Posterior cingulate gyrus (tissue), 11 donors: ENCODE data around the gene RCVRN.

Source experiments
- DNase-seq, 10 donors: peaks; one replicate each; pipeline versions ENCODE4 v3.0.0 to v3.0.0-alpha.2; 2020 to 2021; ENCODE audit warnings: mixed read lengths in 3 of 10
- intact Hi-C: fragments of 100-400 bp; cut with DNase I; formaldehyde crosslinking; loops from one replicate; pipeline ENCODE4 v1.15.1; 2023

Gene RCVRN

DNA sequence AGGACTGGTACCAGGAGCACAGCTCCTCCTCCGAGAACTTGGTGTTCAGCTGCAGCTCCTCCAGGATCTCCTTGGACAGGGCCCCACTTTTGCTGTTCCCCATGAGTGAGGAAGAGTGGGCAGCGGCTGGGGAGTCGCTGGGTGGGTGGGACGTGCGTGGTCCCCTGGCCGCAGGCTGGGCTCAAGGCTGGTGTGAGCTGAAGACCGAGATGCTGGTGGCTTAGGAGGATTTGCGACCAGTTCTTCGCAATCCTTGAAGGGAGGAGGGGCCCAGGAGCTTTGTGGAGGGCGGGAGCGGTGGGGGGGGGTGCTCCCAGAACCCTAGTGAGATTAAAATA lies at the start of gene RCVRN:
Gene RCVRN, minus strand, starts transcription at position 194 of the 338 bp plus-strand sequence. Its CDS starts 91 bp downstream, at position 103.
- intact Hi-C loops: no loop called here

DNA sequence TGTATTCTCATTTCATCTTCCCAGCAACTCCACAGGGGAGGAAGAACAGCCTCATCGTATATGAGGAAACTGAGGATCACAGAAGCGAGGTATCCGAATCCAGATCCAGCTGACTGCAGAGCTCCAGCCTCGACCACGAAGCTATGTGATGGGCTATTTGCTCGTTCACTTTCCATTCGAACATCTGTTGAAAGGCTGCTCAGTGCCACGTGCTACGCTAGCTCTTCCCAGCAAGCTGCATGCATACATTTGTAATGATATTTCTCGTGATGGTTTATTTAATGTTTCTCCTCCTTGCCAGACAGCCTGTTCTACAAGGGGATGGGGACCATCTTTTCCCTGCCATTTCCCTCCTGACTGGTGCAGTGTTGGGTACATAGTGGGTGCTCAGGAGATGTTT lies 48.4 kb upstream of the RCVRN start:
- intact Hi-C loops: no loop called here

More for the DNA sequence above, at the start of gene RCVRN:
- DNase-seq: no peak

DNA sequence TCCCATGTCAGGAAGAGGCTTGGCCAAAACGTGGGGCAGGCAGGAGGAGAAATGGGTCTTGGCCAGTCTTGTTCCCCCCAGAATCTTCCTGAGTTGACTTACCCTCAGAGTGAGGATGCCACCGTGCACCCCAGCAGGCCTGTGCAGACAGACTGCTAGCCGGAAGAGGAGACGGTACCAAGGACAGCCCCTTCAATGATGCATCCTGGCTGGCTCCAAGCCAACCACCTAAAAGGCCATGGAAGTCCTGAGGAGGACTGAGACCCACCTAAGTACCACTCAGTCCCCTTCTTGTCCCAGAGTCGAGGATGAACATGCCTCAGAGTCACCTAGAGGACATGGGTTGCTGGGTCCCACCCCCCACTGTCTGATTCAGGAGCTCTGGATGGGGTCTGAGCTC lies 46.7 kb upstream of the RCVRN start:
- intact Hi-C loops: no loop called here
- peak in 2 of 10 donors; percentile 49 to 55 for DNase-seq

More for the DNA sequence above, 48.4 kb upstream of the RCVRN start:
- peak in 1 of 10 donors; percentile 58 for DNase-seq

DNA sequence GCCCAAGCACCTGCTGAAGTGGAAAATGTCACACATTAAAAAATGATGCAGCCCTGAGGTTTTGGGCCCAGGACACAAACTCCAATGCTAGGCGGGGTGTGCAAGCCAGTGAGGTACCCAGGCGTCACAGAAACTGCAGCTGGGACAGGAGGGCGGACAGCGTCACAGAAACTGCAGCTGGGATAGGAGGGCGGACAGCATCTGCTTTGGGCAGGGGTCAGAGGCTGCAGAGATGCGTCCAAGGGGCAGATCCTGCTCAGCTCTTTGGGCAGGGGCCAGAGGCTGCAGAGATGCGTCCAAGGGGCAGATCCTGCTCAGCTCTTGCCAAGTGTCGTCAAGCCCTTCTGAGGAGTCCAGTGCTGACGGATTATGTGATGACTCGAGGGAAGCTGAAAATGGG lies 43.9 kb upstream of the RCVRN start:
- intact Hi-C loops: no loop called here
- DNase-seq: peak in 2 of 10 donors; percentile 63 to 67

DNA sequence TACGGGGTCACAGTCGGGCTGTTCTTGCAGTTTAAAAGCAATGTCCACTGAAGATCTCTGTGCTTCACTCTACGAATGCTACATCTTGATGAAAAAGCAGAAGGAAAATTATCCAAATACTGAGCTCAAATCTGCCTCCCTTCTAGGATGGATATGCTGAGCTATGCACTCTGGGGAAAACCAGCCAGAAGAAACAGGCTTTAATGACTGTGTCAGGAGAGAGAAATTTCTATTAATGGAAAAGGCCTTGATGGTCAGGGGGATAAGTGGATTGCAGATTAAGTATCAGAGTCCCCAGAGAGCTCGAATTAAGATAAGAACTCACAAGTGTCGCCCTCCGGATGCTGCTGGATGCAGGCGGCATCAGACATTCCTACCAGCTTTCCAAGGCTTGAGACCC lies 39.6 kb upstream of the RCVRN start:
- DNase-seq: peak in 1 of 10 donors; percentile 2
- intact Hi-C loops: no loop called here

DNA sequence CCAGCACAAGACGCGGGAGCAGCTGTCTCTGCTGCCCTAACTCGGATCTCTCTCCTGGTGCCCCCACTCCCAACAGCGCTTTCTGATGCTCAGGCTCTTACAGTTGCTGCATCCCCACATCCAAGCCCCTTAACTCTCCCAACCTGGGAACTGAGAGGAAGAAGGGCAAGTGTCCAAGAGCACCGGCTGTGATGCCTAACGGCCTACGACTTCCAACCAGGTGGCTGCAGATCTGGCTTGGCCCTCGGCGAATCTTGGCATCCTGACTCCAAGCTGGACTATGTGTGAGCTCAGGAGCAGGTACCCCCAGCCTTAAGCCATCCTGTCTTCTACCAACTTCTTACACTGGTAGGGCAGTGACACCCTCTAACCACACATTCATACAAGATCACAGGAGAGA lies 38.3 kb upstream of the RCVRN start:
- intact Hi-C loops: no loop called here
- DNase-seq: peak in 2 of 10 donors; percentile 58 to 79

DNA sequence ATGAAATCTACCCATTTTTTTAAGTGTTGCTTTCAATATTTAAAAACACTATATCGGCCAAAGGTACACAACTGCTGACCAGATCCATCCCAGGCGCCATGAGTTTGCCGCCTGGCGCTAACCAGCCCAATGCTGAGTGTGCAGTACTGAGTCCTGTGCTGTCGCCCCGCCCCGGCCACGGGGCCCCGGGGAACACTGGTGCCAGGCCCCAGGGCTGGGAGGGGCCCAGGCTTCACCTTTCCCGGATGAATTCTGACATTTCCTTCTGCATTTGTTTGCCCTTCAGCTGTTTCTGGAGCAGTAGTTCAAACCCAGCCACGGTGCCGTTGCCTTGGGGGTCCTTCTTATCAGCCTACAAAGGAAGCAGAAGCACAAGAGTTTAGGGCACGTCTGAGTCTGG lies 37.8 kb upstream of the RCVRN start:
- DNase-seq: peak in 2 of 10 donors; percentile 35 to 61
- intact Hi-C loops: no loop called here

DNA sequence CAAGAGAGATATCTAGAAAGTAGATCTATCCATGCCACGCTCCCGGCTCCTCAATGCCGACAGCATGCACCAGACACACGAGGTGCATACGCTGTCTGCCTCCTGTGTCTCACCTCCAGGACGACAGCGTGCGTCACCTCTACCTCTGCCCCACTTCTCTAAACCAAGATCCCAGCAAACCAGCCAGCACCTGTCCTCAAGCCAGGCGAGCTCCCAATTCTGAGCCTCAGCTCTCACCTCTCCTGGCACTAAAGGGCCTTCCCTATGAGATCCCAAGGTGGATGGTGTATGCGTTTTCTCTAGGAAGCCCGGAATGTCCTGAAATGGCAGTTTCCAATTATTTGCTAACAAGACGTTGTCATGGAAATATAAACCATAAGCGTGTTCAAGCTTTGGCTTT lies 36.2 kb upstream of the RCVRN start:
- peak in 2 of 10 donors; percentile 58 to 69 for DNase-seq
- intact Hi-C loops: no loop called here

DNA sequence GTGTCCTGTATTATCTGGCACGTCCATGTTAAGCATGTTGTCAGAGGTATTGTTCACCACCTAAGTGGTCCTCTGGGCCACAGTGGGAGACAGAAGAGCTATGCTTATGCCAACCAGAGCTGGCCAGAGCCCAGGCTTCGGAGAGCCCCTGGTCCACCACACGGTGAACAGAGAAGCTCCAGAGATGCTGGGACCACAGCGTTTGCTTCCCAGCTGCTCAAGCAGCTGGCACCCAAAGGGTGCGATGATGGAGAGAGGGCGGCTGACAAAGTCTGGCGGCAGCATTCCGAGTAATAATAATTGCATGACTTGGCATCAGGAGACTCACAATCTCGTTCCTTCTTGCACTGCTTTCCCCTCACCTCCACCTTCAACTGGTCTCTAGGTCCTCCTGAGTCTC lies 35.8 kb upstream of the RCVRN start:
- DNase-seq: peak in 2 of 10 donors; percentile 59 to 77
- intact Hi-C loops: no loop called here

DNA sequence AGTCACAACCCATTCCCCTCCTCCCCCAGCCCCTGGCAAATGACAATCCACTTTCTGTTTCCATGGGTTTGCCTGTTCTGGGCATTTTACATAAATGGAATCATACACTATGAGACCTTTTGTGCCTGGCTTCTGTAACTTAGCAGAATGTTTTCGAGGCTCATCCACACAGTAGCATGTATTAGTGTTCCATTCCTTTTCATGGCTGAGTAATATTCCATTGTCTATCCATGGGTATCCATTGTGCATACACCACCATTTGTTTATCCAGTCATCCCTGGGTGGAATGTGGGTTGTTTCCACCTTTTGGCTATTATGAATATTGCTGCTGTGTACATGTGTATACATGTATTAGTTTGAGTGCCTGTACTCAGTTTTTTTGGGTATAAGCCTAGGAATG lies 33.7 kb upstream of the RCVRN start:
- intact Hi-C loops: no loop called here
- DNase-seq: no peak

DNA sequence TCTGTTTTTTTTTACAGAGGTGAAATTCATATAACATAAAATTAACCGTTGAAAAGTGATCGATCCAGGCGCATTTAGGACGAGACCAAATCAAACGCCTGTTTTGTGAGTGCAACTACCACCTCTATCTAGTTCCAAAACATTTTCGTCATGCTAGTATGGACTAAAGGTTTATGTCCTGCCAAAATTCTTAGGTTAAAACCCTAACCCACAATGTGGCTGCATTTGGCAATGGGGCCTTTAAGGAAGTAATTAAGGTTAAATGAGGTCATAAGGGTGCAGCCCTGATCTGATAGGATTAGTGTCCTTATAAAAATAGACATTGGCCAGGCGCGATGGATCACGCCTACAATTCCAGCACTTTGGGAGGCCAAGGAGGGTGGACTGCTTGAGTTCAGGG lies 32.8 kb upstream of the RCVRN start:
- intact Hi-C loops: no loop called here
- DNase-seq: peak in 1 of 10 donors; percentile 16

DNA sequence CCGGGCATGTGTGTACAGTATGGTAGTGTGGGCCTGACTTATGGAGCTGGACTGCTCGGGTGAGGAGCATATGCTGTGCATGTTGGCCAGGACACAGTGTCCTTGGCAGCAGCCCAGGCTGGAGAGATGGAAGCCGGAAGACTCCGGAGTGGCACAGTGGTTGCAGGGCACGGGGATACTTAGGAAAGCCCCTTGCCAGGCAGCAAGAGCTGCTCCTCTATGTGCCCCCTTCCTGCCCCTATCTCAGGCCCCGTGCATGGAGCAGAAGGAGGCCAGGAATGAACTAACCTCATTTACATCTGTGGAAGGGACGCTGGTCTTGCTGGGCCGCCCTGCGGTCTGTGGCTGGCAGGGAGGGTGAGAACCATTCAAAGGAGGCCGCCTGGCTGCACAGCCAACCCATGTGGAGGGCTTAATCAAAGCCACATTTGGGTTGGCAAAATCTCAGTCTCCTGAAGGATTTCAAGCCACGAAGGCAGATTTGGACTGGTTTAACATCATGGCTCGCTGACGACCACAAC lies 32.2 kb upstream of the RCVRN start:
- intact Hi-C loops: no loop called here
- DNase-seq: peak in 9 of 10 donors; percentile 53 to 95 (median 69)

DNA sequence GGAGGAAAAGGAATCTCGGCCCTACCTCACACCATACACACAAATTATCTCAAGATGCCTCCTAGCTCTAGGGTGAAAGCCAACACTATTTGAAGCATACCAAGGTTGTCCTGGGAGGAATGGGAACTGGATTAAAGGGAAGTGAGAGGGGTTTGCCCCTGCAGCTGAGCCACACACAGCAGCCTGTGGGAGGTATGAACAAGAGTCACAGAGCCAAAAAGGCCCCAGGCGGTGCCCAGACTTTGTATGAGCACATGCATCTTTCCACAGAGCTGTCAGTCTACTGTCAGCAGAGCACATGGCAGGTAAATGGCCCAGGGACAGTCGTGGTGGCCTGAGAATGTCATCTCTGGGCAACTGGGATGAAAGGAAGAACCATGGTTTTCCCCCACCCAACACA lies 31.0 kb upstream of the RCVRN start:
- peak in 1 of 10 donors; percentile 59 for DNase-seq
- intact Hi-C loops: no loop called here

DNA sequence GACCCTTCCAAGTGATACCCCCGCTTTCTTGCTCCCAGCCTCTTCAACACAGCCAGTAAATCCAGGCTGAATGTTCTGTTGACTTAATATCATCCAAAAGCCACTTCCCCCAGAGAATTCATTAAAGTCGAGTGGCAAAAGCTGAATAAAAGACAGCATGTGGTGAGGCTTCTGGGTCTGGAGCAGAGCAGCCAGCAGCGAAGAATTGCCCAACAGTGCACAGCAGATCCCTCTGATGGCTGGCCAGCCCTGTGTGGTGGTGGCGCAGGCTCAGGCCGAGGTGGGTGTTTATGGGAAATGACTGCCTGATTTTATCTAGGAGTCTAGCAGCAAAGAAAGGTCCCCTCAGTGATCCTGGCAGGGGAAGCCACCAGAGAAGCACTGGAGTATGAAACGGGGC lies 30.3 kb upstream of the RCVRN start:
- intact Hi-C loops: no loop called here
- DNase-seq: peak in 1 of 10 donors; percentile 83

DNA sequence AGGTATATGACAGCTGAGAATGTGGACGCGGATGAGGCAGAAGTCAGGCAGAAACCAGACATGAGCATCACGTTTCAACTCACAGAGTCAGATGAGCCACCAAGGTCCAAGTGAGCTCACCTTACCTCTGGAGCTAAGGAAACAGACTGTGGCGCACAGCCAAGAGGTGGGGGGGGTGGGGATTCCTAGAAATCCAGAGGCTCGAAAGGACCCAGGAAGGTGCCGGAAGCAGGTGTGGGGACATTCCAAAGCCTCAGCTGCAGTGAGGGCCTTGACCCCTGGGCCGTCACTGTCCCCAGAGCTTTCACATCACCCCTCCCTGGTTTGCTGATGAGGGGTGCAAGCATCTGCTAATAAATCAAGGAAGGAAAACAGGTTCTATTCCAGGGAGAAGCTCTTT lies 29.3 kb upstream of the RCVRN start:
- DNase-seq: peak in 1 of 10 donors; percentile 44
- intact Hi-C loops: no loop called here

DNA sequence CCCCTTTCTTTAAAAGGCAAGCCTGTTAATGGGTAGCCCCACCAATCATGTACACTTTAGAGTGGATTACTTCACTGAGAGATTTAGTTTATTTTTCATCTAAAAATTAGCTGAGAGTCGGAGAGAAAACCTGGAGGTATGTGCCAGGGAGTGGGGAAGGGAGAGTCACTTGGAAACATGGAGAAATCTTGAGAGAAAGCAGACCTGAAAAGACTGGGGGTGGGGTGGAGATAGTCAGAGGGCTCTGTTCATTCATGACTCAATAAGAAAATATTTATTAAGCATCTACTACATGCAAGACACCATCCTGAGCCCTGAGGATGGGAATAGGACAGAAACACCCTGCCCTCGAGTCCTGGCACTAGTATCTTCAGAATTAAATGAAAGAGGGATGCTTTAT lies 27.4 kb upstream of the RCVRN start:
- intact Hi-C loops: no loop called here
- DNase-seq: no peak

DNA sequence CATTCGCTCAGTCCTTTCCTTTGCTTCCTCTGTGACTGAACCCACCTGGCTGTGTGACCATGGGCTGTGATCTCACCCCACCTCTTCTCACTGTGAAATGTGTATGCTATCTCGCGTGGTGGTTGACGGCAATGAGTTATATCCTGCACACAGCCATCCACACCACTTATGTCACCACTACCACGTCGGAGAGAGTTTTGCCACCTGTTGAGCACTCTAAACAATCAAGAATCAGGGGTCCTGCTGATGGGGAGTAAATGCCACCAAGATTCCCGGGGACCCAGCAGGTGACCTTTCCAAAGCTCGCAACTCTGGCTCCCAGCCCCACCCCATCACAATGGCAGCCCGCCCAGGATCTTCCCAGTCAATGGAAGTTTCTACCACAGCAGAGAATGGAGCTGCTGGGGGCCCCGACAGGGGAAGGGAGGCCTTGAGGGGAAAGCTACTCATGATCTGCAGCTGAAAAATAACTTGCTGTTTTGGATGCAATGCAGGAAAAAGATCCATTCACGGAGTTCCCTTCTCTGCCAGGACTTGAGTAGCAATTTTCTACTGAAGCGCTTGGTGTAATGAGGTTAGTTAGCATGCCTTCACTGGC lies 26.2 kb upstream of the RCVRN start:
- DNase-seq: peak in 1 of 10 donors; percentile 42
- intact Hi-C loops: no loop called here

DNA sequence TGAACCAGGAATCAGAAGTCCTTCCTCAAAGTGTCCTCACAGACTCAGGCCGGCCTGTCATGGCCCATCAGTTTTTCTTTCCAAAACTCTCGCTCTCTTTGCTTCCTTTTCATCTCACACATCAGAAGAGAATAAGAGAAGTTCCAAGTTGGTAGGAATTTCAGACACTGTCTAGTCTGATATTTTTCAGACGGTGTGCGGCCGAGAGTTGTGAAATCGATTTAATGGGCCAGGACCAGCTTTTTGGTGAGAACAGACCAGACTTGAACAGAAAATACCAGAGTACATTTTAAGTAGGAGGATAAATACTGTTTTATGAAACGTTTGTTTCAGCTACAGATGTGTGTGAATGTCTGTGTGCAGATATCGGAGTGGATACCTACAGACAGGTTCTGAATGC lies 24.8 kb upstream of the RCVRN start:
- peak in 1 of 10 donors; percentile 10 for DNase-seq
- intact Hi-C loops: loop anchor here (10.0 kb wide), 3 partner anchors 55 to 355 kb away; no protein-coding TSS in a partner anchor

DNA sequence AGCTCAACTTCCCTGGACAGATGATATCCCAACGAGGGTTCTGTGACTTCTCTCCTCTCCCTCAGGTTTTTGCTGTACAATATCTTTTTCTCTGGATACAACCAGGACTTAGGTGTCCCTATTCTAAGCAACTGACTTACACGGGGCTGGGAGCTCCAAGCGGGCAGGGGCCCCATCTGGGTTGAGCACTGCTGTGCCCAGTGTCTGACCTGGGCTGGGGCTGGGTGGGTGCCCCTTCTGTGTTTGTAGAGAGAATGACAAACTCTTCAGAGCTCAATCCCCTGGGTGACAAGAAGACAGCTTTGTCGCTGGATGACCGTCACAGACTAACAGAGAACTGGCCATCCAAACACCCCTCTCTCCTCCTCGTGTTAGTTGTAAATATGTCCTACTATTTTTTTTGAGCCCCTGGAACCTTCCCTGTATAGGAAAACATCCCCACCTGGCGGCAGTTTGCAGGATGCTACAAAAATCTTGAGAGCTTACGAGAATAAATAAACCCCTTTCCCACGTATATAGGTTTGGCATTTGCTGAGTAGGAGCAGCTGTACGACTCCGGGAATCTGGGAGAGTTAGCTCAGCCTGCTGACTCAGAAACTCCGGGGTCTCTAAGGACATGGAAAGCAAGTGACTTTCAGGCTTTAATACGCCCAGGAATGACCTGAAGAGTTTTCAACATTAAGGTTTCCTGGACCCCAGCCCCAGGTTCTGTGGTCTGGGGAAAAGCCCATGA lies 23.7 kb upstream of the RCVRN start:
- intact Hi-C loops: loop anchor here (10.0 kb wide), 3 partner anchors 56 to 356 kb away; no protein-coding TSS in a partner anchor
- DNase-seq: peak in 4 of 10 donors; percentile 27 to 89 (median 54)

DNA sequence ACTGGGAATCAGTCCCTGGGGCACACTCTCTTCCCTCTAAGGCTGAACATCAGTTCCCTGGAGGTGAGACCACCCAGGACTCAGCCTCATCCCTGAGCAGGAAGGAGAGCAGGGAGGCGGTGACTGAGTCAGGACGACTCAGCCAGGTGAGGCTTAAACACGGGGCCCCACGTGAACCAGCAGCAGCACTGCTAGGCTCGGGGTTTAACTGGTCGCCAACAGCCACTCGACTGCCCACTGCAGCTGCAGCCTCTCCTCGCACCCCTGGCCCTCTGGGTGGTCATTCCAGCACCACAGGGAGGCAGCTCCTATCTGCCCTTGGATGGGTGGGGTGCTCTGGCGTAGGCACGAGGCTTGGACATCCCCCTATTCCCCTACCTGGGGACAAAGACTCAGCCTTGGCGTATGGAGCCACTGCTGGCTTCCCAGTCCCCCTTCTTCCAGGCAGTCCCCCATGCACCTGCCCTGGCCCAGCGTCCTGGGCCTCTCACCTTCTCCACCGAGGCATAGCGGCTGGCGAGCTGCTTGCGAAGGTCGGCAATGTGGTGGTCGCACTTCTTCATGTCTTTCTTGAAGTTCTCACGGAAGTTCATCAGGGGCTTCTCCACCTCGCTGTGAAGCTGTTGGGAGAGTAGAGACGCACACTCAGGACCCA lies 21.2 kb upstream of the RCVRN start:
- intact Hi-C loops: loop anchor here (10.0 kb wide), 3 partner anchors 59 to 359 kb away; no protein-coding TSS in a partner anchor

DNA sequence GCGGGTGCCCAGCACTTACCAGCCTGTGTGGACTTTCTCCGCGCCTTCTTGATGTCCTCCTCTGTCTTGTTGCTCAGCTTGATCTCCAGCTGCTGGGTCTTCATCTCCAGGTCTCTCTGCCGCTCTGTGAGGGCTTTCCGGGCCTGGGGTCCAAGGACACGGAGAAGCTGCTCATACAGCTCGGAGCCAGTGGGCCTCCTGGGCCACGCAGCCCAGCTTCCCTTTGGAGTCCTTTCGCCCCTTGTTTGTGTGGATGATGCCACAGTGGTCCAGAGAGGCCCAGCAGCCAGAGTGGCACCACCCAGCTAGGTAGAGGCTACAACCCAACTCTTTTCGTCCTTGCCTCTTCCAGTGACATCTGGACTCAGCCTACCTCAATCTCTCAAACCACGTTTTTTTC lies 20.4 kb upstream of the RCVRN start:
- peak in 1 of 10 donors; percentile 75 for DNase-seq
- intact Hi-C loops: loop anchor here (2.0 to 10.0 kb wide), 4 partner anchors 59 to 693 kb away; no protein-coding TSS in a partner anchor

More for the DNA sequence above, 21.2 kb upstream of the RCVRN start:
- DNase-seq: peak in 1 of 10 donors; percentile 74
